HG03457 (cell line): ENCODE results near the gene LLCFC1.

Experiments
- ATAC-seq: cut with Tn5 transposase; IDR thresholded peaks from one replicate; pipeline ENCODE4 v1.9.1; 2021; ENCODE audit warnings: moderate number of reproducible peaks; ENCODE audit not compliant: unreplicated experiment

LLCFC1 gene

DNA sequence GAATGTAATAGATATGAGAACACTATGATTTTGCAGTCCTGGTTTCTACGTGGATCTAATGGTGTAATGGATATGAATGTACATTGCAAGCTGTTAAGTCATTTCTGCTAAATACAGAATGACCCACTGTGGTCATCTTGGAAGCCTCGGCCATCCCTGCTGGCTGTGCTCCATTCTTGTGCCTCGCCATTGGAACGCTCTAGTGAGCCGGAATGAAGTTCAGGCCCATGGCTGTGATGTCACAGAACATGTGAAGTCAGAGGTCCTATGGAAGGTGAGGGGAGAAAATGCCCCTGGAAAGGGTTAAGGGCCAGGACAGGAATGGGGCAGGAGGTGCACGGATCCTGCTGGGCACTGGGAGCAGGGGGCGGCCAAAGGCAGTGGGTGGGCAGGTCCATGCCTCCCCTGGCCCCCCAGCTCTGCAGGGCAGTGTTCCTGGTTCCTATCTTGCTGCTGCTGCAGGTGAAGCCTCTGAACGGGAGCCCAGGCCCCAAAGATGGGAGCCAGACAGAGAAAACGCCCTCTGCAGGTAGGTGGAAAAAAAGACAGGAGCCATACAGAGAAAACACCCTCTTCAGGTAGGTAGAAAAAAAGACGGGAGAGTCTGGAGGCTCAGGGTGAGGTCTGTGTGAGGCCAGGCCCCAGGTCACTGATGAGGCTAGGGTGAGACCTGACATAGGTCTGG lies at the start of gene LLCFC1:
TSS of gene LLCFC1 (plus strand) at position 259 of the 685 bp plus-strand sequence. CDS start at position 397, 138 bp downstream.
- no peak for ATAC-seq

DNA sequence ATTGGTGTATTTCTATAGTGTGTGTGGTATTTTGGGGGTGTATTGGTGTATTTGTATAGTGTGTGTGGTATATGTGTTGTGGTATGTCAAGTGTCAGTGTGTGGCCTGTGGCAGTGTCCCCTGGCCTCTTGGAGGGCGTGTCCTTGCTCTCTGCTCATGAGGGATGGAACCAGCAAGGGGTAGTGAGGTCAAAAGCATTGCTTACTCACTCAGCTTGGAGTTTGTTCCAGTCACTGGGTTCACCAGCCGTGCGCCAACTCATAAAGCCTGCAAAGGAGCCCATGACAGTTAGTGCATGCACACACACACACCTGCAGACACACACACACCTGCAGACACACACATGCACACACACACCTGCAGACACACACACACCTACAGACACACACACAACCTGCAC lies 49.5 kb upstream of the LLCFC1 start:
- ATAC-seq = no peak

DNA sequence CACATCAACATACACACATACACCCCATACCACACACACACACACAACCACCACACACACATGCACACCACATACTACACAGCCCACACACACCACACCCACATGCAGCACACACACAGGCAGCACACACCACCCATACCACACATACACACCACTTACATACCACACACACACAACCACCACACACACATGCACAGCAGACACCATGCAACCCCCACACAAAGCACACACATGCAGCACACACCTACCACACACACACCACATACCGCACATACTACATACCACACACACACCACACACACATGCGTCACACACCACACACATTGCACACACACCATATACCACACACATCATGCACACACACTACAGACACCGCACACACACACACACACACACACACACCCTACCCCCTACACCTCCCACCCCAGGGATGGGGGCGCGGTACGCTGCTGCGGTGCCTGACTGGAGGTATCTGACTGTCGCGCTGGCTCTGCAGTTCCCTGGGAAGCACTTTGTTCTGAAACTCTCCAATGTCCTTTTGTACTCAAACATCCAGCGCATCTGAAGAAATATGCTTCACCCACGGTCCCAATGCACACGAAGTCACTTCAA lies 48.3 kb upstream of the LLCFC1 start:
- ATAC-seq = no peak

DNA sequence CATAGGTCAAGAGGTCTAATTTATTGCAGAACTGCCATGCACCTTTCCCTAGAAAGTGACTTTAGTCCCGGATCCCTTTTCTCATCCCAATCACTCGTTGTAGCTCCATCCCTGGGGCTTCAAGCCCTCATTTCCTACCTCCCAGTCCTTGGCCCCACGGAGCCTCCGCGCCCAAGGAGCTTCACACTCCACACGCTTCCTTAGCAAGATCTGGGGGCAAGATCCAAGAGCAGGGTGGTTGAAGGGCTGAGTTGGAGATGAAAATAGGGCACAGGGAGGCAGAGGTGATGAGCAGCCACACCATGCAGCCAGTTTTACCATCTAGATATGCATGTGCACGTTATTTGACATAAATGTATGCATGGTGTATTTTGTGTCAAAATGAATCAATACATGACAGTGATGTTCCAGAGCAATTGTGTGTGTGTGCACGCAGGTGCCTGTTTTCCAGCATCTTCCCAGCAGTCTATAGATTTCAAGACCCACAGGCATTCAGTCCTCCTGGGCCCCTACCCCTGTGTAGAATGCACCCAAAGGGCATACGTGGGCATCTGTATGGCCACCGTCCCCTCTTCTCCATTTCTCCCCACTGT lies 47.7 kb upstream of the LLCFC1 start:
- no peak for ATAC-seq

DNA sequence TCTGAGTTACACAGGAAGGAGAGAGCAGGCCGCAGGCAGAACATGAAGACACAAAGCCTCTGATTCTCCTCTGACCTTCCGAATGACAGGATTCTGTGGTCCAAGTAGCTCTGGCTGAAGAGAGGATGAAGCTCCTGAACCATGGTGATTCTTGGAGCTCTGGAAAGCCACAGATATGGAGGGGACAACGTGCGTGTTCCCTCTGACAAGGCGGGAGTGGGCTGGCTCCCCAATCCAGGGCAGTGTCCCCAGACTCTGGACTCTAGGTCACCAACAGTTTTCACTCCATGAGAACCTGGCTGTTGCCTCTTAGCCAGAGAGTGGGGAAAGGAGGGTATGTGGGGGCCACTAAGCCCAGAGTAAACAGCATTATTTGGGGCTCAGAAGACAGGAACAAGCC lies 46.3 kb upstream of the LLCFC1 start:
- no peak for ATAC-seq

DNA sequence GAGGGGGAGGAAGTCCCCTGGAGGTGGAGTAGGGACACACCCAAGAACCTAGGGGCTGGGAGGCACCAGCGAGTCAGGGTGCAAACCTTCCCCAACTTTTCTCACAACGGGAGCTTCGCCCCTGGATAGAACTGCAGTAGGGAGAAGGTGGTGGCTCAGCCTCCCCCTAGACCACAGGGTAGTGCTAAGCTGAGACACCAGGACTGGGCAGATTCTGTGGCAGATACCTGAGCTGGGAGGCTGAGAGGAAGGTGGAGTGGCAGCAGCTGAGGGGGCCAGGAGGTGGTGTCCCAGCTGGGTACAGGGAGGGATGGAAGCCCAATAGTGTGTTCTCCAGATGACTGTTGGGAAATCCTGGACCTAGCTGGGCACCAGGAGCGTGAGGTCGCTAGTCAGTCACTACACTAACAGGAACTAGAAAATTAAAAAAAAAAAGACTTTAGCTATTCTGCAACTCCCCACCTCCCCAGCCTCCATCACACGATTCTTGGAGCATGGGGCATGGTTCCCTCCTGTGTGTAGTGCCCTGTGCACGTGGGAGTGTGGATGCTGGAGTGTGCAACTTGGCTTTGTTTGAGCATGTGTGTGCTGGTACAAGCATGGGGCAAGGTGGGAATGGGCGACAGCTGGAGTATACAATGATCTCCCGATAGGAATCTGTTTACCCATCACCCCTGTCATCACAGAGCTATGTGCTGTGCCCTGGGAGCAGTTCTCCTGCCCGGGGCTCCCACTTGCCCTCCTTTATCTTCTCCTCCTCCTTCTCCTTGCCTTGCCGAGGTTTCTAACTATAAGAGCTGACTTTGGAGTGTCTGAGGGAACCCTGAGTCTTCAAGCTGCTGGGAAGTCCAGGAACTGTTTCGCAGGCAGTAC lies 44.9 kb upstream of the LLCFC1 start:
- no peak for ATAC-seq

DNA sequence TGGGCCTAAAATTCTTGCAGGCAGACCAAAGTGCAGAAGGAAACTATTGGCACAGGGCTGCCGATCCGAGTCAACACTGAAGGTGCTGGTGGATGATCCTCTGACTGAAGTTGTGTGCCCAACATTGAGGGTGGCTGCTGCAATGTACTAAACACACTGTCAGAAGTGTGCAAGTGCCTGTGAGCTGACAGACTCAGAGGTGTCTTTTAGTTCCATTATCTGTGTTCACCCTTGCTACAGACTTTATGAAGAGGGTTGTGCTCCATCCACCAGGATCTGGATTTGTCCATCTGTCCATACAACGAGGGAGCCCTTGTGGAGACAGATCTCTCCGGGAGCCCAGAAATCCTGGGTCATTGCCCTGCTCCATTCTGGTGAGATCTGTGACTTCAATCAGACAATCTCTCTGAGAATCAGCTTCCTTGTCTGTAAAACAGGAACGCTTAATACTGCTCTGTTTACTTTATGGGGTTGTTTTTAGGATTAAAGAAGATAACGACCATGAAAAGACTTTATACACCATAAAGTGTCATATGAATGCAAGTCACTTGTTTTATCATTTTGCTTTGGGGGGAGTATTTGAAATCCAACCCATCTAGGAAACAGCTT lies 44.2 kb upstream of the LLCFC1 start:
- no peak for ATAC-seq

DNA sequence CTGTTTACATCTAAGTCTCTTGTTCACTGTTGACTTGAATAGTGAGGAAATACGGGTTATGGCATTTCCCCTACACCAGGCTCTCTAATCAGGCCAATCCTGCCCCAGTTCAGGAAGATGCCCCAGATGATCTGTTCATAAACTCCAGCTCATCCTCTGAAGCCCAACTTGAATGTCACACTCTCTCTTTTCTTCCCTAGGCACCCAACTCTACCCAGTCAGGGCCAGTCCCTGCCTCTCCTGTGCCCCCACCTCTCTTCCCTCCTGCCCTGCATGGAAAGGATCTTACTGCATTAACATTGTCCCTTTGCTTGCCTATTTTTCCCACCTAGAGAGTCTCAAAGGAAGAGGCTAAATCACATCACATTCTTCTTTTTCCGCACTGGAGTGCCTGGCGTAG lies 43.1 kb upstream of the LLCFC1 start:
- no peak for ATAC-seq

DNA sequence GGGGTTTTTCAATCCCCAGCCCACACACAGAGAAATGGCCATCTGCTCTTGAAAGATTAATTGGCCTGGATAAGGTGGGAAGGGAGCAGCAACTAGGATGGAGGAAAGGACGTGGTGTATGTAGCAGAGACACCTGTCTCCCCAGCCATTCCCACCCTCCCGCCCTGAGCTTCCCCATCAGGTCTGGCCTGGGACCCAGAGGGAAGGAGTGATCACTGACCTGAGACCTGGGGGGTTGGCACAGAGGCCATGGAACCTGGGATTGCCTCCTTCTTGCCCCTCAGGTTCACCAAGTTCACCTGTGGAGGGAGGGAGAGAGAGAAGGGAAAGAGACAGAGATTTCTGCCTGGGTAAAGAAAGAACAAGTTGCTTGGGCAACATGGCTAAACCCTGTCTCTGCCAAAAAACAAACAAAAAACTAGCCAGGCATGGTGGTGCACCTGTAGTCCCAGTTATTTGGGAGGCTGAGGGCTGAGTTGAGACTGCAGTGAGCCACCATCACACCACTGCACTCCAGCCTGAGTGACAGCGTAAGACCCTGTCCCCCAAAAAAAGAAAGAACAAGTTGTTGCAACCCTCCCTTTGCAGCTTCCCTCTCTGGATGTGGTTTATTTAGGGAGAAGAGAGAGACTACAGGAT lies 42.4 kb upstream of the LLCFC1 start:
- no peak for ATAC-seq

DNA sequence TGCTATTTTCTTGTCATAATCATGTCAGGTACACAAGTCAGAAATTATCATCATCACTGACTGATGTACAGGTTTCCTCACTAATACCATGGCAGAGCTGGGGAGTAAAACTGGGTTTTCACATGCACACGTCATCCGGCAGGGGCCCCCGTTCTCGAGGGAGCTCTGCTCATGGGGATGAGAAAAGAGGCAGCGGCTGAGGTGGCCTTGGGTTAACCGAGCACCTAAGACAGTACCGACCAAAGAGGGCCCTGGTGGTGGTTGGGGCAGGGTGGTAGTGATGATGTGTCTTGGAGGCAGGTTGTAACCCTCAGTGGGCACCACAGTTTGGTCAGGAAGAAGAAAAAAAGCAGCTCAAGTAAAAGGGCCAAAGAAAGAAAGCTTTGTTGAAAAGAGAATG lies 41.6 kb upstream of the LLCFC1 start:
- no peak for ATAC-seq

DNA sequence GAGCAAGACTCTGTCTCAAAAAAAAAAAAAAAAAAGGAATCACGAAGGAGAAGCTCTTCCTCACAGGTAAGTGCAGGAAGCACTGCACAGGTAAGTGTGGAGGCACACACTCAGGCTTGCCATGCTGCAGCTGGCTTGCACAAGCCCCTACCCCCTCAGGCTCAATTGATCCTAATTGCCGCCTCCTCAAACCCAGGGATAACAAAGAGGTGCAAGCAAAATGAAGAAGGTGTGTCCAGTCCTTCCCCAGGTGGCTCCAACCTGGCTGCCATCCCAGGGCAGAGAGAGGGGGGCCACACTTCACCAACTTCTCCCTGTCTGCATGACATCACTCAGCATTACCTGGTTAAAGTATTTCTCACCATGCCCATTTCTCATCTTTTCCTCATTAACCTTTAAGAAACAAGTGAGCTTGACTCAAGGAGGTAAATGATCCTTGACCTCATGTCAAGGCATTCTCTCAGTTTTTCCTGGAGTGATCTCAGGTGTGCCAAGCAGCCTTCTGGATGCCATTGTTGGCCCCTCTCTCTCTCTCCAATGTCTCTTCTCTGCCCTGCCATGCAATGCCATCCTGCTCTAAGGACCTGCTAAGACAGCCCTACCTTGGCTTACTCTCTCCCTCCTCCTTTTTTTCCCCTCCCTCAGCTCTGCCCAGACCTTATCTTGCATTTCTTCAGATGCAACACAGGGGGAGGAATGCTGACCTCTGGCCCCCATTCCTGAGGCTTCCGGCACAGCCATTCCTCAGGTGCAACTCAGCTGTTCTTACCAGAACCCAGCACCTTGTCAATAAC lies 40.7 kb upstream of the LLCFC1 start:
- ATAC-seq = no peak

DNA sequence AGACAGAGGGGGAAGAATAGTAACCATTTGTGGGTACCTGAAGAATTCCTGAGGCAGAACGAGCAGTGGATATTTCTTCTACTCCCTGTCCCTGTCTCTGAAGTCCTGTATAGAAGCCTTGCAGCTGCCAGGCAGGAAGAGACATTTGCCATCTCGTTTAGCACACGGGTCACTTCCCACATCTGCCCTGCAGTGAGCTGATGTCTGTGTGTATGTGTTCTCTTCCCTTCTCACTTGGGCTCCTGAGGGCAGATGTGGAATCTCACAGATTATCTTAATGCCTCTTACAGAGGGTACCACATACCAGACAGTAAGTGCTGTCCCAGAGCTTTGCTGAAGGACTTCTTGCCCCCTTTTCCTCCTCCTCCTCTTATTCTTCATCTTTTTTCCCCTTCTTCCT lies 39.6 kb upstream of the LLCFC1 start:
- ATAC-seq = no peak

DNA sequence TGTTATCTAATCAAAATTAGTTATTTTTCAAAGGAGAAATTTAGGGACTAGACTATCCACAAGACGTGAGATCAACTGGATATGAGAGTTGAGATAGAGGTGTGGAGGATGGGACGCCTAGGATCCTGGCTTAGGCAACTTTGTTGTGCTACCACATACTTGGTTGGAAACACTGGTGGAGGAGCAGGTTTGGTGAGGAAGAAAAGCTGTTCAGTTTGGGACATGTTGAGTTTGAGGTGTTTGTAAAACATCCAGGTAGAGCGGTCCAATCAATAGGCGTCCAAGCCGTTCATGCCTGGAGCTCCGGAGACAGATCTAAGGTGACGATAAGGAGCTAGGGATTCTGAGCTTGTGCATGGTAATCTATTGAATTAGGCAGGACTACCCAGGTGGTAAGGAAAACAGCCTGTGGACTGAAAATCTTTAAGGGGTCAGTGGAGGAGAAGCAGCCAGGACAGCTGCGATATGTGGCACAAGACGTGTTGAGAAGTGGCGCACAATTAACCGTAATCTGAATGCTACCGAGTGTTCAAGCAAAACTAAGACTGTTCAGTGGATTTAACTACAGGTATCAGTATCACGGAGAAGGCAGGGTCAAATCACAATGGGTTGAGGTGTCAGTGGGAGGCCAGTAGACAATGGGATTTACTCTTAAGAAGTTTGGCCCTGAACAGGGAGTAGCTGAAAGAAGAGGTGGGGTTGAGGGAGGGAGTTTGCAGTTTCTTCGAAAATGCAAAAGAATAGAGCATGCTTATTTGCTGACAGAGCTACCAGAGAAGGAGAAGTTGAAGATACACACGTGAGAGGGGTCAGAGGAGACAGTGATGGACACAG lies 37.6 kb upstream of the LLCFC1 start:
- no peak for ATAC-seq

DNA sequence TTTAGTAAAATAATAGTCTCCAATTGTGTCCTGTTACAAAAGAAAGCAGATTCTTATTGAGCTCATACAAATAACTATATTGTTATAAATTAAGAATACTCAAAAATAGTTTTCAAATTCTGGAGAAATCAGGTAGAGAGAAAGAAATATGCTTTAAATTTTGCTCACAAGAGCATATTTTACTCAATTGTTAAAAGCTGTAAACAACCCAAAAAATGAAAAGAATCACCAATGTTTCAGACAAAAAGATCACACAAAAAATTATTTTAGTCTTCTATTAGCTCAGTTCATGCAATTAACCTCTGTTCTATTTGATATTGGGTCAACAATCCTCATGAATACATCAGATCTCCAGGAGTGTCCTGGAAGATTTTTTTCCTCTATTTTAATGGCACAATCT lies 35.2 kb upstream of the LLCFC1 start:
- no peak for ATAC-seq

DNA sequence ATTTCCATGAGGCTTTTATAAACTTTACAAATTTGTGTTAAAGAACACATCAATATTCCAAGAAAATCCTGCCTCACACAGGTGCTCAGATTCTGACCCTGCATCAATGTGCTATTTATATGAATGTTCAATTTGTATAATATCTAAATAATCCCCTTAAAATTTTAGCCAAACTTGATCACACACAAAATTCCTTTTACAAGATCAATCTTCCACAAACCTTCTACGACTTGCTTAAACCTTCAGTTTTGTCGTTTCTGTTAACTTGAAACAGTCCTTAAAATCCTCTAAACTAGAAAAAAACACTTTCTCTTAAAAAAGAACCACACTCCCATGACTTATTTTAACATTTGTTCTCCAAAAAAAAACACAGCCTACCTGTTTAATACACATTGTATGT lies 33.5 kb upstream of the LLCFC1 start:
- no peak for ATAC-seq

DNA sequence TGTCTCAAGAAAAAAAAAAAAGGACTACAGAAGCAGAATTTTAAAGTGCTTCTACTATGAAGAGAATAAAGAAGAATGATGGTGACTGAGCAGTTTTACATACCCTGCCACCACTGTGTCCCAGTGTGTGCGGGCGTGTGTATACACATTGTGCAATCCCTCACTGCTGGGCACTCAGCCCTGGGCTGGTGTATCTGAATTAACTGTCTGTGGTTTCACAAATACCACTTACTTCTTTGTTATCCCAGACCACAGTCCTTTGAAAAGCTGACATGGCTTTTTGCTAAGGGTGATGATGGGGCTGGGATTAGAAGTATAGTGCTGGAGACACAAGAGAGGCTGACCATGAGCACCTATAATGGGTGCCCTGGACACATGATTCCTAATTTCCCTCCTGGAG lies 32.6 kb upstream of the LLCFC1 start:
- no peak for ATAC-seq

DNA sequence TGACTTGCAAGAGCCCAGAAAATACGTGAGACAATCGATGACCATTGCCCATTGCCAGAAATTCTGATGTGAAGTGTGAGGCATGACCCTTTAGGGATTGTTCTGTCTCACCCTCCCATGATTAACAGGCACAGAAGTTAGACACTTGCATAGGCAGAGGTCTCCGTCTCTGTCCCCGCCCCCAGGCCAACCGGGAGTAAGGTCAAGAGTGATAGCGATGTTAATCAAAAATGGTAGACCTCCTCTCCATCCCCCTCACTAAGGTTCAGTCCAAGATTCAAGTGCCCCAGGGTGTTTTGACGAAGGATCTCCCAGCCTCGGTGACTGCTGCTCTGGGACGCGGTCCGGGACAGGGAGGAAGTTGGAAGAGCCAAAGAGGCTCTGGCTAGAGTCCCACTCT lies 31.0 kb upstream of the LLCFC1 start:
- ATAC-seq = no peak

DNA sequence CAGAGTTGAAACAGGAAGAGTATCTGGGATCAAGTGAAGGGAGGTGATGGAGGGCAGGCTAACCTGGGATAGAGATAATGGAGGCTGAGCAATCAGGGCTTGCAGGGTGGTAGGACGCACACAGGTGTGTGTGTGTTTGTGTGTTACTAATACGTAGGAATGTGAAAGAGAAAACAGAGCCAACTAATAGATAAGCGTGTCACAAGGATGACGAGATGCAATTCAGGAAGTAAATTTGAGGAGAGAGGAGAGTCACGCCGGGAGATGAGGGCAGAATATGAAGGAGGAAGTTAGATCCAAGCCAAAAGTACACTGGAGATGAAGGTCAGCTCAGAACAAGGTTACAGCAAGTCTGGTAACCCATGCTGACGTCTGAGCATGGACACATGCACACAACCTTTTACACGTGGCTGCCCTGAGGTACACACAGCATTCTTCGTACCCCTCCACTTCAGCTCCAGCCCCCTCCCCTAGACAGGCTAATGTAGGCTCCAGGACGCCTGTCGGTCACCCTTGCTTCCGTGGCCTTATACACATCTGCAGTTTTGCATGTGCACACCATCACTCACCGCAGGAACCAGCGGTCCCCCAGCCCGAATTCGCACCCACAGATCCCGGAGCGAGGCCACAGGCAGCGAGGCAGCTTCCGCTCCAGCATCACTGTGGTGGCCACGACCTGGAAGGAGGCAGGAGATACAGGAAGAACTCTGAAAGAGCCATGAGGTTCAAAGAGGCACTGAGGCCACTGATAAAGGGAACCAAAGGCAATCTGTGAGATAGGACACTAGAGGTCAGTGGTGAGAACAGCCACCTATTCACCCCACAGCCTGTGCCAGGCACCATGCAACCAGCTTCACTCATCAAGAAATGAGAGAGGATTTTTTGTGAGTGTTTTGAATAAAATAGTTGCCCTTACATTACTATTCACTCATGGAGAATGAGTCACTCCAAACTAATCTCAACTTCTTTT lies 30.1 kb upstream of the LLCFC1 start:
- ATAC-seq = no peak
